Measurements from ENCODE around the gene MACIR. TPM values are rescaled to one million over a fixed set of nuclear protein-coding genes. Genes with fewer than 3 reads are reported as not detected.
"Not testable (repeated sequence)": the region's sequence is repeated elsewhere in the genome, so short reads cannot be mapped to it uniquely, and the experiment has no call there.

Gene MACIR, protein sequence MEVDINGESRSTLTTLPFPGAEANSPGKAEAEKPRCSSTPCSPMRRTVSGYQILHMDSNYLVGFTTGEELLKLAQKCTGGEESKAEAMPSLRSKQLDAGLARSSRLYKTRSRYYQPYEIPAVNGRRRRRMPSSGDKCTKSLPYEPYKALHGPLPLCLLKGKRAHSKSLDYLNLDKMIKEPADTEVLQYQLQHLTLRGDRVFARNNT
- total RNA-seq = 11.3 TPM

DNA sequence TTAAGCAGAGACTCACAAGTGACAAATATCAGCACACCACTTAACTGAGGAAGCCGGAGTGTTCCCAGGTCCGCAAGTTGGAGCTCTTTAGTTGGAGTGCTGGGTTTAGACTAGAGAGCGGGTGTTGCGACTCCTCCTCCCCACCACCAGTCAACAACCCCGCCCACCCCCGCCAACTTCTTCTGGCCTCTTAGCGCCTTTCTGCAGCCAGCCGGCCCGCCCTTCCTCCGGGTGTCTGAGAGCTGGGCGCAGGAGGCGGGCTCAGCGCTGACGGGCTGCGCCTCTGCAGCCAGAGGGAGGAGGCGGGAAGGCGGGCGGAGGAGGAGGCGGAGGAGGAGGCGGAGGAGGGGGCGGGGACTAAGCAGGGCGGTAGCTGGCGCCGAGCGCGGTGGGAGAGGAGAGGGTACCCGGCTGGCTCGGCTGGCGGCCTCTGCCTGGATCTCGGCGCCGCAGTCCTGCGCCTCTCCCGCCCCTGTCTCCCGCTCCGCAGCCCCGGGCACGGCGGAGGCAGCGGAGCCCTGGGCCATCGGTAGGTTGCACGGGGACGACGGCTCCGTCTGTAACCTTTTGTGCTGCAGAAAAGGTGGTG lies at the start of gene MACIR:
TSS of gene MACIR (plus strand) at position 396 of the 589 bp plus-strand sequence. CDS start 17,157 bp downstream, outside the sequence.
- DNase-seq (ENCODE audit: low read depth in 2 of 3, low spot score in 2 of 3) = peak; percentile 87 to 99 (median 99)

GRCh38 chr5:103209065-103209464 lies 49.5 kb upstream of the MACIR start:
- no peak for DNase-seq (ENCODE audit: low read depth in 2 of 3, low spot score in 2 of 3)

DNA sequence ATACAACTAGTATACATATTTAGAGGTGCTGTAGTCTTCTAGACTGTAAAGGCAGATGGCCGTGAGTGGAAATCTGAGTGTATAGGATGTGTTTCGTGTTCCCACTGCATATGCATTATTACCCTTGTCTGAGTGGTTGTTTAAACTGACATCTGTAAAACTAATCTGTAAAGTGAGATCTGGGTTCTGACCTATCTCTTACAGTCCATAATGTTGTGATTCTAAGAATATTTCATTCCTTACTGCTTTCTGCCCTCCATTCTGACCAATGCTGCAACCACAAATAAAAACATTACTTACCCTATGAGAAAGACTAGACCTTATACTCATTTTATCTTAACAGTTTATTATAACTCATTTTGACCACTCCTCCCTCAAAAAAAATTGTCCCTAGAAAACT lies 47.6 kb upstream of the MACIR start:
- DNase-seq (ENCODE audit: low read depth in 2 of 3, low spot score in 2 of 3) = no peak

- DNase-seq (ENCODE audit: low read depth in 2 of 3, low spot score in 2 of 3) = peak in 2 of 3 donors; percentile 56 to 77
These were observed 46.7 kb upstream of the MACIR start for GRCh38 chr5:103211576-103212561.

GRCh38 chr5:103216137-103216536 lies 42.4 kb upstream of the MACIR start:
- DNase-seq (ENCODE audit: low read depth in 2 of 3, low spot score in 2 of 3) = no peak

DNA sequence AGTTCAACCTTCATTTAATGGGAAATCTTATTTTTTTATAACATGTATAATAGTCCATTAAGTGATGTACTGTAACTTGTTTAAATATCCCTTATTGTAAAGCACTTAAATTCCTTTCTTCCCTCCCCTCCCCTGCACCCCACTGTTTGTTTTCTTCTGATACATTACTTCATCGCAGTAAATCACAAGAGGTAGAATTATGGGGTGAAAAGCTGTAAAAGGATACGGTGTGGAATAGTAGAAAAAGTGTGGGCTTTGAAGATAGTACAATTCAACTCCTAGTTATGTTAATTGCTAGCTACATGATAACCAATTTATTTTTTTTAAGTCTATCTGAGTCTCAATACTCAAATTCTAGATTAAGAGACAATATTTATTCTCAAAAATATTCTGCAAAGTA lies 41.9 kb upstream of the MACIR start:
- no peak for DNase-seq (ENCODE audit: low read depth in 2 of 3, low spot score in 2 of 3)

GRCh38 chr5:103217101-103217500 lies 41.5 kb upstream of the MACIR start:
- DNase-seq (ENCODE audit: low read depth in 2 of 3, low spot score in 2 of 3) = no peak

GRCh38 chr5:103218164-103218563 lies 40.4 kb upstream of the MACIR start:
- no peak for DNase-seq (ENCODE audit: low read depth in 2 of 3, low spot score in 2 of 3)

DNA sequence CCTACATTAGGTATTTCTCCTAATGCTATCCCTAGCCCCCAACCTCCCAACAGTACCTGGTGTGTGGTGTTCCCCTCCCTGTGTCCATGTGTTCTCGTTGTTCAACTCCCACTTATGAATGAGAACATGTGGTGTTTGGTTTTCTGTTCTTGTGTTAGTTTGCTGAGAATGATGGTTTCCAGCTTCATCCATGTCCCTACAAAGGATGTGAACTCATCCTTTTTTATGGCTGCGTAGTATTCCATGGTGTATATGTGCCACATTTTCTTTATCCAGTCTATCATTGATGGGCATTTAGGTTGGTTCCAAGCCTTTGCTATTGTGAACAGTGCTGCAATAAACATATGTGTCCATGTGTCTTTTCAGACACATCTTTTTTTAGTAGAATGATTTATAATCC lies 39.5 kb upstream of the MACIR start:
- DNase-seq (ENCODE audit: low read depth in 2 of 3, low spot score in 2 of 3) = not testable (repeated sequence)

GRCh38 chr5:103223031-103223955 lies 35.3 kb upstream of the MACIR start:
- DNase-seq (ENCODE audit: low read depth in 2 of 3, low spot score in 2 of 3) = no peak

- DNase-seq (ENCODE audit: low read depth in 2 of 3, low spot score in 2 of 3) = peak; percentile 14 to 87 (median 72)
These were observed 34.3 kb upstream of the MACIR start for GRCh38 chr5:103224118-103224893.

DNA sequence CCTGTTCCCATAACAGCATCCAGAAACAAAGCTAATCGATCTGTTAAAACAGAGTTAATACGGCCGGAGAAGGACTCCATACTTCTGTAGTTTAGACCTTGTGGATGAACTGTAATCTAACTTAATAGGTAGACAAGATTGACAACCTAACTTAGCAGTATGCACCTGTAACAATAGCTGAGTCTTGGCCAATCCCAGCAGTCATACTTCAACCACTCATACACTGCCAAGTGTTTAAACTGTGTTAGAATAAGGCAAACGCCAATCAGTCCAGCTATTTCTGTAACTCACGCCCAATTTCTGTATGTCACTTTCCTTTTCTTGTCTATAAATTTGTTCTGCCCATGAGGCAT lies 33.7 kb upstream of the MACIR start:
- DNase-seq (ENCODE audit: low read depth in 2 of 3, low spot score in 2 of 3) = no peak

DNA sequence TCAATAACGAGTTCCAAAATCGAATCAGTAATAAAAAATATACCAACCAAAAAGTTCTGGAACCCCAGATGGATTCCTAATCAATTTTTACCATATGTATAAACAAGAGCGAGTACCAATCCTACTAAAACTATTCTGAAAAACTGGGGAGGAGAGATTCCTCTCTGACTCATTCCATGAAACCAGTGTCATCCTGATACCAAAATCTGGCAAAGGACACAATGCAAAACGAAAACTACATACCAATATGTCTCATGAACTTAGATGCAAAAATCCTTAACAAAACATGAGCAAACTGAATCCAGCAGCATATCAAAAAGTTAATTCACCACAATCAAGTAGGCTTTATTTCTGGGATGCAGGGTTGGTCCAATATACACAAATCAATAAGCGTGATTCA lies 30.5 kb upstream of the MACIR start:
- no peak for DNase-seq (ENCODE audit: low read depth in 2 of 3, low spot score in 2 of 3)

DNA sequence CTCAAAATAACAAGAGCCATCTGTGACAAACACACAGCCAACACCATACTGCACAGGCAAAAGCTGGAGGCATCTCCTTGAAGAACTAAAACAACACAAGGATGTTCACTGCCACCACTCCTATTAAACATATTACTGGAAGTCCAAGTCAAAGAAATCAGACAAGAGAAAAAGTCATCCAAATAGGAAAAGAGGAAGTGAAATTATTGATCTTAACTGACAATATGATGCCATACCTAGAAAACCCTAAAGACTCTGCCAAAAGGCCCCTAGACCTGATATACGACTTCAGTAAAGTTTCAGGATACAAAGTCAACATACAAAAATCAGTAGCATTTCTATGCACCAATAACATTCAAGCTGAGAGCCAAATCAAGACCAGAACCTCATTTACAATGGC lies 30.0 kb upstream of the MACIR start:
- DNase-seq (ENCODE audit: low read depth in 2 of 3, low spot score in 2 of 3) = no peak

DNA sequence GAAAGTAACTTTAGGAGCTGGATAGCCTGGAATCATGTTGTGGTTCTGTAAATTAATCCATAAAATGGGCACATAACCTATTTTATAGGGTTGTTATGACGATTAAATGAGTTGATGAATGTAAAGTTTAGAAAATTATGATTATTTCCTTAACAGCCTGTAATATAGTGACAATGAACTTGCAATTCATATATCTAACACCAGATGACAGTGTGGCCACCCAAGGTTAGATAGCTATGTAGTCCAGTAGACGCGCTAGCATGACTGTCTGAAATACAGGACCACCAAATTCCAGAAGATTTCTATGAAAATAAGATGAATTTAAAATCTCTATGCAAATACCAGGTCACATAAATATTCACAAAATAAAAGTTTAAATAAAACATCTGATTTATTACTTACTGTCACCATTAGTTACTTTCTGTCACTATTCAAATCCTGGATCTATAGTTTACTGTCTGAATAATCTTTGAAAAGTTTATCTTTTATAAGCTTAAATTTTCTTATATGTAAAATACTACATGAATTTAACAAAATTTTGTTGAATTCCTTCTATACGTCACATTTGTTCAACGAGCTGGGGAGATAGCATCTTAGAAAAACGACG lies 26.1 kb upstream of the MACIR start:
- peak in 2 of 3 donors; percentile 40 to 73 for DNase-seq (ENCODE audit: low read depth in 2 of 3, low spot score in 2 of 3)

DNA sequence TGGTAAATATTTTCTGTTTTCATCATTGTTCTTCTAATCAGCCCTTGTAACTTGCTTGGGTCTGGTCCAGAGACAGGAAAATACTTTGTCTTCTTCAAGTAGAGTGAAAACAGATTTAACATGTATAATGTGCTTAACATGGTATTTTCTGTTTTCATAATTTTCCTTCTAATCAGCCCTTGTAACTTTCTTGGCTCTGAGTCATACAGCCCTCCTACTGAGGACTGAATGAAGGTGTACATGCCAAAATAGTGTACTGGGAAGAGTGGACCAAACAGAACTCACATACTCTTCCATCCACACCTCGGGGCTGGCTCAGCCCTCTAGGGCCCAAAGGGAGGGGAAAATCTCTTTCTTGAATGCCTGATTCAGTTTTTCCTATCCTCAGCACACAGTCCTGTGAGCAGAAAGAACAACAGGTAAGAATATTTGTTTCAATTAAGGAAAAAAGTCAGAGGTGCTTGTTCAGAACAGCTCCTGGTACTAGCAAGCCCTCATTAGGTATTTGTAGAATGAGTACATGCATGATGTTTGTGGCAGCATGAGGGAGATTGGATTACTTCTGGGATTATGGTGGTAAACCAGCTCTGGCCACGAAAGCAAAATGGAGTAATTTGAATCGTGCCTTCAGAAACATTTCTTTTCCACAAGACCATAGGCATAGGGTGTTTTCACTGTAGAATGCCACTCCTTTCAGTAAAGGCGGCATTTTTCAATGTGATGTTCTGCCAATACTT lies 24.2 kb upstream of the MACIR start:
- DNase-seq (ENCODE audit: low read depth in 2 of 3, low spot score in 2 of 3) = no peak

GRCh38 chr5:103235891-103236290 lies 22.7 kb upstream of the MACIR start:
- DNase-seq (ENCODE audit: low read depth in 2 of 3, low spot score in 2 of 3) = no peak

DNA sequence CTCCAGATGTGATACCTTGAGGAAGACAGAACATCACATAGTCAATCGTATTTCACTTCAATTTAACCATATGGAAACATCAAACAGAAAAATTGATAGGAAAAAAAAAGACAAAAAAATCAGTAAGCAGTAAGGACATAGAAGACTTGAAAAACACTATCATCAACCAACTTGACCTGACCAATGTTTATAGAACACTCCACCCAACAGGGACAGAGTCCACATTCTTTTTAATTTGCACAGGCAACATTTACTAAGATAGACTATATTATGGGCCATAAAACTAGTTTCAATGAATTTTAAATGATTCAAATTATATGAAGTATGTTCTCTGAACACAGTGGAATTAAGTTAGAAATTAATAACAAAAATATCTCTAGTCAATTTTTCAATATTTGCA lies 20.8 kb upstream of the MACIR start:
- DNase-seq (ENCODE audit: low read depth in 2 of 3, low spot score in 2 of 3) = no peak

DNA sequence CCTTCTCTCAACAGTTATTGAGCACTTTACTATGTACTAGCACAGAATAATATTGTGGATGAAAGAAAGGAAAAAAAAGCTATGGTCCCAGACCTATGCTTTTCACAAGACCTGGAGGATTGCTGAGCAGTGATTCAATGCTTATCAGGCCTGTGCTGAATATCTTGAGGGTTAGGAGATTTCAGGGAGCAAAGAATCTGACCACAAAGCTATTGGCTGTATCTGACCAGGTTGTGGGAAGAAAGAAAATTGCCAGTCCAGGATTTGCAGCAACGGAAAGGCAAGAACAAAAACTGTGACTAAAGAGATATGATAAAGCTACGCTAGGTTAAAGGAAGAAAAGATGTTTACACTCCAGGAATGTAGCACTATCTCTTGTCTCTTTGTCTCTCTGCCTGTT lies 14.9 kb upstream of the MACIR start:
- DNase-seq (ENCODE audit: low read depth in 2 of 3, low spot score in 2 of 3) = no peak
